ENCODE data around the gene NEK6.

GRCh38 chr9:124344291-124345050 is 86.7 kb downstream of the NEK6 start:
- TF ChIP-seq CTCF (IDR thresholded peaks at IDR 0.05) (no peak), POLR2A (IDR thresholded peaks at IDR 0.05) (no peak), EP300 (IDR thresholded peaks at IDR 0.05) (no peak)
